K562 treated with DMSO at 1 percent for 24 hours (cell line): ENCODE measurements around the gene MB21D2. TPM values are rescaled to one million over a fixed set of nuclear protein-coding genes. Genes with fewer than 3 reads are reported as not detected.

Experiments
- total RNA-seq: library from RNA; unstranded; fragments of 300-600 nt; gene quantifications from 2 replicates; pipeline ENCODE4 v1.2.3, GENCODE V29; 2022; ENCODE audit warnings: low read depth; ENCODE audit not compliant: insufficient read depth

The MB21D2 gene
- total RNA-seq, result 0.32 and 0.41 TPM in 2 replicates

GRCh38 chr3:192917404-192918274, at the start of gene MB21D2:
Gene MB21D2, minus strand, starts transcription at chr3:192917856. Its CDS starts 16 bp downstream, at chr3:192917840.

Other genes with a start within 250 kb of the MB21D2 start
- not detected in 2 replicates for gene FGF12, start 190.3 kb downstream of the MB21D2 start, total RNA-seq